ENCODE measurements around the gene XRN1.
"Not testable (repeated sequence)": the region's sequence is repeated elsewhere in the genome, so short reads cannot be mapped to it uniquely, and the experiment has no call there.

XRN1 gene

DNA sequence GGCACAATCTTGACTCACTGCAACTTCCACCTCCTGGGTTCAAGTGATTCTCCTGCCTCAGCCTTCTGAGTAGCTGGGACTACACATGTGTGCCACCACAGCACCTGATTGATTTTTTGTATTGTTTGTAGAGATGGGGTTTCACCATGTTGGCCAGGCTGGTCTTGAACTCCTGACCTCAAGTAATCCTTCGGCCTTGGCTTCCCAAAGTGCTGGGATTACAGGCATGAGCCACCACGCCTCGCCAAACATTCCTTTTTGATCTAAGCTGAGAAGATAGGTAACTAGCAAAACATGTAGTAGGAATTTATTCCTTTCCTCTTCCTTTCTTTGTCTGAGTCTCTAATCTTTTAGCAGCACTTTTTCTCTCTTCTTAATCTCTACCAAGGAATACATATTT lies 95.1 kb downstream of the XRN1 start:
- DNase-seq: not testable (repeated sequence)

DNA sequence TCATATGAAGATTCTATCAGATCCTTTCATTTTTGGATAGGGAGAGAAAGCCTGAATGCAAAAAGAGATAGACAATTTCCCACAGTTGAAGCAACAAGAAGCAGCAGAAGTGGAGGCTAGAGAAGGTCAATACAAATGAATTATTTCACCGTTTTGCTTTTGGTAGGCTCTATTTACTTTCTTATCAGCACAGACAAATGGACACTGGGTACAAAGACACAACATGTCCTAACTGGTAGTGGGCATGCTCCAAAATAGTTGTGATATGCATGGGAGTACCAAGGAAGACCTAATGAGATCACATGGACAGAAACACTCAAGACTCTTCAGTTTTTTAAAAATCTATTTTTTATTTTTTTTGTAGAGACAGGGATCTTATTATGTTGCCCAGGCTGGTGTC lies 99.4 kb downstream of the XRN1 start:
- DNase-seq: no peak

DNA sequence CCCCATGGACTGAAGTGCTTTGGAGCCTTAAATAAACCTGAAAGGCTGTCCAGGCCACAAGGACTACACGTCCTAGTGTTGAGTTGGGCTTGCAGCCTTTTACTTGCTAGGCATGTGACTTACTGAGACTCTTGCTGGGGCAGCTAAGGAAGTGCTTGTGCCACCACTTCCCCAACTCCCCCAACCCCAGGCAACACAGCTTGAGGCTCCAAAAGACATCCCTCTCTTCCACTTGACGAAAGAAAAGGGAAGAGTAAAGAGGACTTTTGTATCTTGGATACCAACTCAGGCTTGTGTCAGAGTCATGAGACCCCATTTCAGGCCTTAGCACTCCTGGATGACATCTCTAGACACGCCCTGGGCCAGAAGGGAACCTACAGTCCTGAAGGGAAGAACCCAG lies 109.8 kb downstream of the XRN1 start:
- no peak for DNase-seq

DNA sequence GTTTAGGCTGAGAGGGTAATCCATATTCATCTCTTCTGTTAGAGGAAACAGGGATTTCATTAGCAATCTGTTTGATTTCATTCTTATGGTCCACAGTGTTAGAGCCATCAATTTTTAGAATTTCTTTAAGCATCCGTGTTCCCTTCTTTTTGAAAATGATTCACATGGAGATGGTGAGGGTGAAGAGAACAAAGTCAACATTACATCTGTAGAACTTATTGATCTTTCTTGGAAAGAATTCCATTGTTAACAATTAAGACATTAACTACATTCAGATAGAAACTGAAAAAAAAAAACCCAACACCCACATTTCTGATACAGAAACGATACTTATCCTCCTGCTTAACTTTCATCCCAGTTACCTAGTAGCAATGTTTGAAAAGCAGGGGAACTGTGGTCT lies 115.4 kb downstream of the XRN1 start:
- DNase-seq: no peak

DNA sequence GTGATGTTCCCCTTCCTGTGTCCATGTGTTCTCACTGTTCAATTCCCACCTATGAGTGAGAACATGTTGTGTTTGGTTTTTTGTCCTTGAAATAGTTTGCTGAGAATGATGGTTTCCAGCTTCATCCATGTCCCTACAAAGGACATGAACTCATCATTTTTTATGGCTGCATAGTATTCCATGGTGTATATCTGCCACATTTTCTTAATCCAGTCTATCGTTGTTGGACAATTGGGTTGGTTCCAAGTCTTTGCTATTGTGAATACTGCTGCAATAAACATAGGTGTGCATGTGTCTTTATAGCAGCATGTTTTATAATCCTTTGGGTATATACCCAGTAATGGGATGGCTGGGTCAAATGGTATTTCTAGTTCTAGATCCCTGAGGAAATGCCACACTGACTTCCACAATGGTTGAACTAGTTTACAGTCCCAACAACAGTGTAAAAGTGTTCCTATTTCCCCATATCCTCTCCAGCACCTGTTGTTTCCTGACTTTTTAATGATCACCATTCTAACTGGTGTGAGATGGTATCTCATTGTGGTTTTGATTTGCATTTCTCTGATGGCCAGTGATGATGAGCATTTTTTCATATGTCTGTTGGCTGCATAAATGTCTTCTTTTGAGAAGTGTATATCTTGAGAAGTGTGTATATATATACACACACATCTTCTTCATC lies 123.4 kb downstream of the XRN1 start:
- DNase-seq: not testable (repeated sequence)

DNA sequence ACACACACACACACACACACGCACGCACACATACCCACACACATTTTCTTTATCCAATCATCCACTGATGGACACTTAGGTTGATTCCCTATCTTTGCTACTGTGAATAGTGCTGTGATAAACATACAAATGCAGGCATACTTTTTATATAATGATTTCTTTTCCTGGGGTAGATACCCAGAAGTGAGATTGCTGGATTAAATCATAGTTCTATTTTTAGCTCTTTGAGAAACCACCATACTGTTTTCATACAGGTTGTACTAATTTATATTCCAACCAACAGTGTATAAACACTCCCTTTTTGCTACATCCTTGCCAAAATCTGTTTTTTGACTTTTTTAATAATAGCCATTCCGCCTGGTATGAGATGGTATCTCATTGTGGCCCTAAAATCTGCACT lies 127.9 kb downstream of the XRN1 start:
- DNase-seq: no peak

DNA sequence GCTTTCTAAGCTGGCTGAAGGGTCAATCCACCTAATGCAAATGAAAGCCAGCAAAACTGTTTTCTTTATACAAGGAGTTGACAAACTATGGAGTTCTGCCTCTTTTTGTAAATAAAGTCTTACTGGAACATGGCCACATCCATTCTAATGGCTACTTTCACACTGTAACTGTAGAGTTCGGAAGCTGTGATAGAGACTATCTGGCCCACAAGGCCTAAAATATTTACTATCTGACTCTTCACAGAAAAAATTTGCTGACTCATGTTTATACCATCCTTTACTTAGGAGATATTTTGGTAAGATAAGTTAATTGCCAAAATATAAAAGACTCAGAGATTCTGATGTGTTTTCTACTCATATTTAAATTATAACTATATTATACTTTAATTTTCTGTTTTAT lies 128.7 kb downstream of the XRN1 start:
- no peak for DNase-seq

DNA sequence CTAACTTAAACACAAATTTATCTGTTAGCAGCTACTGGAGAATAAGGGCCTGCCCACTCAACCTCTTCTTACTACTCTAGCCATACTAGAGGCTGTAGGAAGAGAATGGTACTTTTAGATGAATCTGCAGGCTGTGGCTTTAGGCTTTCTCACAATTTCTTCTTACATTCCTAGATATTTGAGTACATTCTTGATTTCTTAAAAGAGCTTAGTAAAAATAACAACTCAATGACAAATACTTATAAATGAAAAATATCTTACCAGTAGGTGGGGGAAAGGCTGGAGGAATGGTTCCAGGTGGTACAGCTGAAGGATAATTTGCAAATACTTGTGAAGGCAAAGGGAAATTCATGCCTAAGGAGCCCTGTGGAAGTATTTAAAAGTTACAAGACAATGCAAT lies 129.5 kb downstream of the XRN1 start:
- no peak for DNase-seq

DNA sequence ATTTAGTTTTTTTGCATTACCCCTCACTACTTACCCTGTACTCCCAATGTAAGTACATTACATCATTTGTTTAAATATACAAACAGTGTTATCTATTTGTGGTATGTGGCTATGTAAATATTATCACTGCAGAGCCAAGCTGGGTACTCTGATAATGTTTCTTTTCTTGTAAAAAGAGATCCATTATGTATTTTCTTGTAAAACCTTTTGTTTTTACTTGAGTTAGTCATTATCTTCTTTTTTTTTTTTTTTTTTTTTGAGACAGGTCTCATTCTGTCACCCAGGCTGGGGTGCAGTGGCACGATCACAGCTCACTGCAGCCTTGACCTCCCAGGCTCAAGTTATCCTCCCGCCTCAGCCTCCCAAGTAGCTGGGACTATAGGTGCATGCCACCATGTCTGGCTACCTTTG lies 131.9 kb downstream of the XRN1 start:
- DNase-seq: not testable (repeated sequence)

DNA sequence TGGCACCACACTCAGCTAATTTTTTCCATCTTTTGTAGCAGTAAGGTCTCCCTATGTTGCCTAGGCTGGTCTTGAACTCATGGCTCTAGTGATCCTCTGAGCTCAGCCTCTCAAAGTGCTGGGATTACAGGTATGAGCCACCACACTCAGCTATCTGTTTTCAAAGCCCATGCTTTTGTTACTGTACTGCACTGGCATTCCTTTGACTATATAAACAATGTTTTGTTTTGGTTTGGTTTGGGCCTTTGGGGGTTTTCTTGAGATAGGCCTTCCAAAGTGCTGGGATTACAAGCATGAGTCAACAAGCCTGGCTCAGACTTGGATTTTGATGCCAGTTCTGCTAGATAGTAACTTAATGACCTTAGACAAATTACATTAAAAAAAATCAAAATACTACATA lies 132.8 kb downstream of the XRN1 start:
- no peak for DNase-seq

DNA sequence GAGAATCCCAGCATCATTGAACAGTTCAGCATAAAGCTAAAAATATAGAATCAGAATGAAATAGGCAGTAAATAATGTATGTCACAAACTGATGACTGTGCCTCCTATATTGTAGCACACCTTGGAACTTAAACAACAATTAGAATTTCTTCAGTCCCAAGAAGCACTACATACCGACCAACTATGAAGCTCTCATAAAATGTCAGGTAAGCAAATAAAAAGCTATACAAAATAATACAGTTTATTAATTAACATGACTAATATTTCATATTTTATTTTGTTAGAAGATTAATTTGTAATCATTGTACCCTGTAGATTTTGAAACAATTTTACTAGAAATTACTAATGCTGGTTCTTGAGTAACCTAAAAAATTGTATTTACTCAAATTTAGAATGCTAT lies 137.4 kb downstream of the XRN1 start:
- no peak for DNase-seq

DNA sequence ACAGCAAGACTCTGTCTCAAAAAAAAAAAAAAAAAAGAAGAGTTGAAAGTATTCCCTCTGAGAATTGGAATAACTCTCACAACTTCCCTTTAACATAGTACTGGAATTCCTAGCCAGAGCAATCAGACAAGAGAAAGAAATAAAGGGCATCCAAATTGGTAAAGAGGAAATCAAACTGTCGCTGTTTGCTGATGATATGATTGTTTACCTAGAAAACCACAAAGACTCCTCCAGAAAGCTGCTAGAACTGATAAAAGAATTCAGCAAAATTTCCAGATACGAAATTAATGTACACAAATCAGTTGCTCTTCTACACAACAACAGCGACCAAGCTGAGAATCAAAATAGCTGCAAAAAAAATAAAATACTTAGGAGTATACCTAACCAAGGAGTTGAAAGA lies 145.0 kb downstream of the XRN1 start:
- DNase-seq: not testable (repeated sequence)

DNA sequence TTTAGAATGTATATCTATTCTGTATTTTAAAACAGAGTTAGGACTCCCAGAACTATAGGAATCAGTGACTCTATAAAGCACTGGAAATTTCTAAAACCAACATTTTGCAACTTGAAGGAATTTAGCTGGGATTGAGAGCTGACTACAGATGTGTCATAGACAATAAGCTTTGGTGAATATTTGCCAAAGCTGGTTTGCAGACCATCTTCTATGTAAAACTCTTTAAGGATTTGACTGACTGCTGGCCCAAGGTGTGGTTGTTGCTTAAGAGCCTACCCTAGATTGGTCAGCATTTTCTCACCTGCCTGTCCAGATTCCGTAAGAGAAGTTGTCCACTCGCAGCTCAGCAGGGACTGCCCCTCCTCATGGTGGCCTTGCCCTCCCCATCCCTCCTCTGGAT lies 149.2 kb downstream of the XRN1 start:
- no peak for DNase-seq

DNA sequence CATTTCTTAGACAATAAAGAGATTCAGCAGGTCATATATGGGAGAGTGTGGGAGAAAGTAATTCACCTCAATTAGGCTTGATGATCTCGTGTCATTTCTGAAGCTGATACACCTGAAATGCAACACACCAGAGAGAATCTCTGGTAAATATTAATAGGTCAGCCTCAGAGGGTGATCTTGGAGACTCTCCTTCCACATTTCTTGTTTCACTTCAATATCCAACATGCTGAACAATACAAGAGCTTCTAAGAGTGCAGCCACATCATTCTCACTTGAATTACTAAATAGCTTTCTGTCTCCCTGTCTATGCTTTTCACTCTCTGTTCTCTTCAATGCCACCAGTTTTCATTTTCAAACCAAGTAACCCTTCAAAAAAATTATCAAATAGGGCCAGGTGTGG lies 151.3 kb downstream of the XRN1 start:
- DNase-seq: no peak

DNA sequence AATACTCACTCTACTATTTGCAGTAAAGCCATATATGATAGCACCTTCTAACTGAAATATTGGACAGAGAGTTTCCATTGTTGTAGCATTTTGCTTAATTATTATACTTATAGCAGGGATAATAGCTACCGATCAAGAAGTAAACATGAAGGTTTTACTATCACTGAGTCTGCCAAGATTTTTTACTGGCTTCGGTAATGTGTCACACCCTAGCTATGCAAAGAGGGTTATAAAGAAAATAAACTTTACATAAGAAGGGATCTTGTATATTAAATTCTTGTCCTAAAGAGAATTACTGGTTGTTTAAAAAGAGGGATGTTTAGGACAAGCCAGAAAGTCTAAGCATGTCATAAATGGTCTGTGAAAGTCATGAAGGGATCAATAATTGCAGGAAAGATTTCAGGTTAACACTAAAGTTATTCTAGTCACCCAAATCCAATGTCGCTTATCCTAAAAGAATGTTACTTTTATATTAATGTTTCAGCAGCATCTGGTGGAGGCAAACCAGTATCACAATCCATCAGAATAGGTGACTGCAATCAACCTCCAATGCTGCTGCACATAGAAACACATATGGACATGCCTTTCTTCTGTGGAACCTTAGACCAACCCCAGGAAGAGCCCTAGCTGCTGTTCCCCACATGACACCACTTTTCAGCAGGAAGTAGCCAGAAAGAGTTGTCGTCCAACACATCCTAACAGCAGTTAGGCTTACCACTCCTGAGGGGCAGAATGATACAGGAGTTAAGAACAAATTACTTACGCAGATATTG lies 159.8 kb downstream of the XRN1 start:
- no peak for DNase-seq

DNA sequence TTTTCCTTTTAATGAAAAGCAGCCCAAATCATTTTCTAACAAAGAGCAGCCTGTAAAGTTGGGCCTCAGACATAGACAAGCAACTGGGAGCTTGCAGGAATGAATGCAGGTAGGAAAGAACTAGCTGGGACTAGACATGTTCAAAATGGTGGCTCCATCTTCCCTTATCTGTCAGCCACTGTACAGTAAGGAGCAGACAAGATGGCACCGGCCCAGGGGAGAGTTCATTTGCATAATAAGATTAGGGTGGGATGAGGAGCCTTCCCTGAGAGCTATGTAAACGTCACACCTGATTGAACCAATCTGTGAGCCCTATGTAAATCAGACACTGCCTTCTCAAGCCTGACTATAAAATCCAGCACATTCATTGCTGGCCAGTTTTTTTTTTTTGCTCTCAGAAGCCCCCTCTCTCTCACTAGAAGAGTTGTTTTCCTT lies 162.7 kb downstream of the XRN1 start:
- no peak for DNase-seq

DNA sequence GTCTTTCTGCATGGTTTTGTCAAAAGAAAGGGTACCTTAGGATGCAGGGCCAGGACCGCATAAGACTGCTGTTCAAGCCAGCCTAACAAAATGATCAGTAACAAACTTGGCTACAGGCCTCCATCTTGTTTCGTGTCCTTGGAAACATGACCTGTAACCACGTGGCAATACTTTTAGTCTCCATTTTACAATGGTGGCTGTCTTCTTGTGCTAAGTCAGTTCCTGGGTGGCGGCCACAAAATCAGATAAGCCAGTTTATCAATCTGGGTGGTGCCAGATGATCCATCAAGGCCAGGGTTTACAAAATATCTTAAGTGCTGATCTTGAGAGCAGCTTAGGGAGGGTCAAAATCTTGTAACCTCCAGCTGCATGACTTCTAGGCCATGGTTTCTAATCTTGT lies 165.3 kb downstream of the XRN1 start:
- DNase-seq: no peak

DNA sequence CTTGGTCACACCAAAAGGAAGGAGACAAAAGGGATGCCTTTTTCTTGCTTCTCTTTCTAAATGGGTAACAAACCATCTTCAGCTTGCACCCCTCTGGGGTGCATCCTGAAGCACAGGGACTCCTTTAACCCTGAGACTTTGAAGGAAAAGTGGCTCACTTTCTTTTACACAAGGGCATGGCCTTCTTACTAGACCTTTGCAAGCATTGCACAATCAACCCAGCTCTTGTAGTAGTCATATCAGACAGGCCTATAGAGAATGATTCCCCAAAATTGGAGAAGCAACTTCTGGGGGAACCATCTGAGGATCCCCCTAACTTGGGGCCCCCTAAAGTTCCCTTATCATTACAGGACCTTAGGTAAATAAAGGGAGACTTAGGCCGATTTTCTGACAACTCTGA lies 166.4 kb downstream of the XRN1 start:
- no peak for DNase-seq

DNA sequence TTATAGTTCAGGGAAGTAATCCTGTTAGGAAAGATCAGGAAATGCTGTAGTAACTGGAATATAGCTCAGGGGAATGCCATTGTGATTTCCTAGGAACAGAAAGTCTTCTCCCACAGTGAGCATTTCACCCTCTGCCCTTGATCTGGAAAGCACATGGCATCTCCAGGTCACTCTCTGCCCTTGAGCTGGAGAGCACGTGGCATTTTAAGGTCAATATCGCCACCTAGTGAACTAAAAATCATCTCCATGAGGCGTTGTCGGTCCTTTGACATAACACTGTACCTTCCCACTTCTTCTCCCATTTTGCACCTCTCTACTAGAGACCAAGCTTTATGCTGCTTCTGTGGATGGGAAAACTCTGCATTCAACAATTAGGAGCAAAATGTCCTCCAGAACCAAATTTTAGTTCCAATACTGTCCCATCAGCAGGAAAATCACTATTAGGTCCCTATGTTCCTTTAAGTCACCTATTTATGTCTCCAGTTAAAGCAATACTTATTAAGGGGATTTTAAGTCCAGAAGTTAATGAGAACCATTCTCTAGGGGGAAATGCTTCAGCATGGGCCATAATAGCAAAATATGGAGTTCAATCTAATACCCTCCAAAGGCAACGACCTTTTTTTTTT lies 167.8 kb downstream of the XRN1 start:
- DNase-seq: peak in 22 of 56 donors; percentile 2 to 73 (median 8)

DNA sequence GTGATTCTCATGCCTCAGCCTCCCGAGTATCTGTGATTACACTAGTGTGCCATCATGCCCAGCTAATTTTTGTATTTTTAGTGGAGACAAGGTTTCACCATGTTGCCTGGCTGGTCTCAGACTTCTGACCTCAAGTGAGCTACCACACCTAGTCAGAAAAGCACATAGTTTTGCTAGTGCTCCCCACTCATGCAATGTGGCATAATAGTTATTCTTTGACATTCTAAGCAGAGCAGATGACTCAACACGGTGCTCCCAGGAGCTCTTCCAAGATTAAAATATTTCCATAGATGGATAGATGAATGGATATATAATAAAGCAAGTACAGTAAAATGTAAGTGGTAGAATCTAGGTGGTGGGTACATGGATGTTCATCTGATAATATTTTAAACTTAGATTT lies 169.4 kb downstream of the XRN1 start:
- no peak for DNase-seq

DNA sequence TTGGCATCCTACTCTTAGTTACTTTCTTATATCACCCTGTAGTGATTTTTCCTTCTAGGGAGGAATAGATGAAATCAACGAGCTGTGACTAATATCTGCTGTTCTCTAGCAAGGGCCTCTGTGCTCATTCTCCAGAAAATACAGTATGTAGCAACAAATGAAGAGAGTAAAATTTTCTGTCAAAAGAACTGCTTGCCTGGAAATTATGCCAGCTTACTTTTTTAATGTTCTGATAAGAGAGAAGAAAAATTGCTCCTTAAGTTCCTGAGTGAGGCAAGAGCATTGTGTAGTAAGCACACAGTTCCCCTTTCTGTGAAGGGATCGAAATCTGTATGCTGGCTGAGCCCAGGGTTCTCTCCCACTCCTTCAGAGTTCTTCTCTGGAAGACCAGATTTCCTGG lies 171.1 kb downstream of the XRN1 start:
- DNase-seq: no peak

DNA sequence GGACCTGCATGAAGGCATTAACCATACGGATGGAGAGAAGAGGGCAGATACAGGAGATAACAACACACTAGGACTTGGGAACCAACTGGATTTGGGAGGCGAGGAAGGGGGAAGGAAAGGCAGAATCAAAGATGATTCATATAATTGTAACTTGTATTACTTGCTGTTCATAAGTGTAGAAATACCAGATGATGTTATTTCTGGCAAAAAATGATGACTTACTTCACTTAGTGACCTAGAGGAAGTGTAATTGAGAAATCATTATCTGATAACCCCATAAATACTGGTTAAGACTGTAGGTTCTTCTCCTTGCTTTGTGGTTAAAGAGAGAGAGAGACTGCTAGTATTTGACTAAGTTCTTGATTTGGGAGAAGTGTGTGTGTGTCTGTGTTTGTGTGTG lies 172.0 kb downstream of the XRN1 start:
- no peak for DNase-seq

DNA sequence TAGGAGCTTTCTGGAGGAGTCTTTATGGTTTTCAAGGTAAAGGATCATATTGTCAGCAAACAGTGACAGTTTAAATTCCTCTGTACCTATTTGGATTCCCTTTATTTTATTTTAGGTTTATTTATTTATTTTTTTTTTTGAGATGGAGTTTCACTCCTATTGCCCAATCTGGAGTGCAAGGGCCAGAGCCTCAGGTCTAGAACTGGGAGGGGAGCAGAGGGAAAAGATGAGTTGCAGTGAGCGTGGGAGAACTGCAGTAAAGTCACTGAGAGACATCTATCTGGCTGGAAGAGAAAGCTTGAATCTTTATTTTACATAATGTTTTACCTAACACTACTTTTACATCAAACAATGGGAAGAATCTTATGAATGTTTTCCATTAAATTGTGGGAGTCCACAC lies 172.9 kb downstream of the XRN1 start:
- DNase-seq: no peak
